Endometrium (tissue), 2 donors: ENCODE measurements around the gene BCAR1.
"Not testable (repeated sequence)": the region's sequence is repeated elsewhere in the genome, so short reads cannot be mapped to it uniquely, and the experiment has no call there.

Experiments used
- FAIRE-seq: peaks from 2 replicates; lab custom pipeline; 2012; peaks lifted over from hg19 to GRCh38; lab: Jason Lieb, UNC
- donor health status: control.
- donor health status: control.

Gene BCAR1

DNA sequence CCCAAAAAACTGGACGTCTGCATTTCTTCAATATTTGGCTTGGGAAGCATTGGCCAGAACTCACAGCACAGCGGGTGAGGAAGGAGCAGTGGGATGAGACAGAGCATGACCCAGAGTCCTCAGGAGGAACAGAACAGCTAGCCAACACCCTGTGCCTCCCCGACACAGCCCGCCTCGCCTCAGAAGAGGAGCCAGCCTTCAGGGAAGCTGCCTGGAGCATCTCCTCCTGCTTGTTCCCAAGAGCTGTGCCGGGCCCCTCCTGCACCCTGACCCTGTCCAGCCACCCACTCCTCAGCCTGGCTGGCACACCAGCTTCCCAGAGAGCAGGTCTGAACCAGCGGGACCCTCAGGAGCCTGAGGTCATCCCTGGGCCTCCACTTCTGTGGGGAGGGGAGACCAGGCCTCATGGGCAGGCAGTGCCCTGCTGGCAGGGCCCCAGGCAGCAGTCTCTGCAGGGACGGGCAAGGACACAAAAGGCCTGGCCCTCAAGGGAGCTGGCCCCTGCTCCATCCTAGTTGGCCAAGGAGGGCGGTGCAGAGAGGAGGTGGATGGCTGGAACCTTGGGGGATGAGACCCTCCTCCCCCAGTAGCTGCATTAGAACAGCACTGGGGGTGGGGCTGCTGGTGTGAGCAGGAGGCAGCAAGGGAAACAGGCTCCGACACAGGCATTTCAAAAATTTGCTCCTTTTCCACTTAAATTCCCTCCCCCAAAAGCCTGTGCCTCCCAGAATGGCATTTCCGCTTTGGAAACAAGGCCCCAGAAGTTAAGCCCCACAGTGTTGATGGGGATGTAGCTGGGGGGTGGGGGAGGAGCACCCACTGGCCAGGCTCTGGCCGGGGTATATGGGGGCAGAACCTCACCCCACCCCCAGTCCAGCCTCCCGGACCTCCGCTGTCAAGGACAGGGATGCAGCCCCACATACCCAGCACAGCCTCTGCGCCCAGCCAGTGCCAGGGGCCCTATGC is 1.8 kb upstream of the BCAR1 start:
- no peak for FAIRE-seq

DNA sequence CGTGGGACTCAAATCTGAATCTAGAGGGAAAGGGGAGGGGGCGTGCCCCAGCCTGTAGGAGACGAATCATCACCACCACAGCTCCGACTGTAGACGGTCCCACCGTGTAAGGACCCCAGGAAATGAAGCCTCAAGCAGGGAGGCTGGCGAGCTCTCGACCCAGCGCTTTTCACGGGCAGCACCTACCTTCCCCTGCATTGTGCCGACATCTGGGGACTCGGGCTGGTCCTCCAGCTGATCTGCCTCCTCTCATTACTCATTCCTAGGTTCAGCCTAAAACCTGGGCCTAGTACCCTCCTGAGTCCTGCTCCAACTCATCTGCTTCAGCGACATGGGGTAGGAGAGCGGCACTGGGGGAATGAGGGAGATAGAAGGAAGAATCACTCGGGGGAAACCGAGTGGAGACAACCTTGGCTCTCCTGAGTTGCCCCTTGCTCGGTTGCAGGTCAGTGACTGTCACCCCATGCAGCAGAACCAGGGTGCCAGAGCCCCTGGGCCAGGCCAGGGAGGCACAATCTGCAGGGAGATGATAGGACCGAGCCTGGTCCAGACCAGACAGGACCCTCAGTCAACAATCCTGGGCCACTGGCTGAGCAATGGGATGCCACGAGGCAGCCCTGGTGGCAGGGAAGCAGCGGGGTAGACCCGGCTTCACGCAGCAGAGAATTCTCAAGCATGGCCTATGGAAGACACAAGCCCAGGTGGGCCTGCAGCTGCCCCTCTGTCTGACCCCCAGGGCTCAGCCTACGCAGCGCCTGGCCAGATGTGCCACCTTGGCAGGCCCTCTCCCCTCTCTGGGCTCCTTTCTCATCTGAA is 833 bp upstream of the BCAR1 start:
- FAIRE-seq: no peak

DNA sequence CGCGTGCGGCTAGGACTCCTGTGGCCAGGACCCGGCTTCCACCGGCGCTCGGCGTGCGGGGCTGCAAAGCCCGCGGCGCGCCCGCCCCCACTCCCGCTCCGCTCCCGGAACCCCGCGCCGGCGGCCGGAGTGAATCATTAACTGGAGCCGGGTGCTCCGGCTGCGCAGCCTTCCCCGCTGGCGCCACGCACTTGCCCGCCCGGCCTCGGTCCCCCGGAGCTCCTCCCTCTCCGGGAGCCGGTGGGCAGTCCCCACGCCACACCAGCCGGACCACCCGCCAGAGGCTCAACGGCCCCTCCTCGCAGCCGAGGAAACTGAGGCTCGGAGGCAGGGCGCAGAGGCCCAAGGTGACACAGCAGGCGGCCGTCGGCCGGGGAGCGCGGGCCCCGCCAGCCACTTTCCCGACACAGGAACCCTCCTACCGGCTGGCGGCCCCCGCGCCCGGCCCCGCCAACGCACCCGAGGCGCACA is 580 bp downstream of the BCAR1 start:
- no peak for FAIRE-seq

DNA sequence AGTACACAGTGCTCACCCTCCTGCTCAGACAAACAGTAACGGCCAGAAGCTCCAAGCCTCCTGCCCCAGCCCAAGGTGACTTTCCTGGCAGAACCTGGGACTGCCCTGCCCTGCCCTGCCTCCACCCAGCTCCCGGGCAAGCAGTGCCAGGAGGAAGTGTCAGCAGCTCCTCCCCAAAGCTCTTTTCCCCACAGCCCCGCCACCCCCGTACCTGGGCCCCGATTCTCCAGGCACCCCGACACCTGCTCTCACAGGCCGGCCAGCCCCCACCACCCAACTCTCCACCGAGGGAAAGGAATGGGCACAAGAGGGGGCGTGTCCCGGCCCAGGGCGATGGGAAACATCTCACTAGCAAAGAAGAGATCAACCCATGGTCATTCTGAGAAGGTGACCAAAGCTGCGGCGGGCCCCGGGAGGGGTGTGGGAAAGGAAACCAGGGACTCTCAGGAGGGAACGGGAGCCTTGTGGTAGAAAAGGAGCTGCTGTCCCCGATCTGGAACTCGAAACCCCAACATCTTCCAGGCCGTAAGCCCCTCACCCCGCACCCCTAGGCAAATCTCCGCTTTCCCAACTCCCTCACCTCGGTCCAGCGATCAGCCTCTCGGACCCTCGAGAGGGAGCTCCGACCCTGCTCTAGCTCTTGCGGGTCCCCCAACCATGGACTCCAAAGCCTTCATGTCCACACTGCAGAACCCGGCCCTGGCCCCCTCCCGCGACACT is 1.2 kb downstream of the BCAR1 start:
- FAIRE-seq: no peak

DNA sequence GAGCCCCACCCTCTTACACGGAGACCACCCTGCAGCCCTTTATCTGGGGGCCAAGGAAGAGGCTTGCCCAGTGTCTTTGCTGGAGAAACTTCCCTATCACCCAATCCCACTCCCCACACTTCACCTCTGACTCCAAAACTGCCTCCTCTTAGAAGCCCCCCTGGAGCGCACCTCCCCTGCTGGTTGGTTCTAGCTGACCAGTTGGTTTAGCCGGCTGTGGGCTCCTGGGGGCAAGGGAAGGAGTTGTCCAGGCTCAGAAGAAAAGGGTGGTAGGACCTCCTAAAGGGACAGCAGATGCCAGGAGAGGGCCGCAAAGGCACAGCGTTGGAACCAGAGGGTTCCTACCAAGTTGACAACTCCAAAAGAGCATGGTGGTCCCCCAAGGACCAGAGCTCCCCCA is 2.0 kb downstream of the BCAR1 start:
- FAIRE-seq: no peak

DNA sequence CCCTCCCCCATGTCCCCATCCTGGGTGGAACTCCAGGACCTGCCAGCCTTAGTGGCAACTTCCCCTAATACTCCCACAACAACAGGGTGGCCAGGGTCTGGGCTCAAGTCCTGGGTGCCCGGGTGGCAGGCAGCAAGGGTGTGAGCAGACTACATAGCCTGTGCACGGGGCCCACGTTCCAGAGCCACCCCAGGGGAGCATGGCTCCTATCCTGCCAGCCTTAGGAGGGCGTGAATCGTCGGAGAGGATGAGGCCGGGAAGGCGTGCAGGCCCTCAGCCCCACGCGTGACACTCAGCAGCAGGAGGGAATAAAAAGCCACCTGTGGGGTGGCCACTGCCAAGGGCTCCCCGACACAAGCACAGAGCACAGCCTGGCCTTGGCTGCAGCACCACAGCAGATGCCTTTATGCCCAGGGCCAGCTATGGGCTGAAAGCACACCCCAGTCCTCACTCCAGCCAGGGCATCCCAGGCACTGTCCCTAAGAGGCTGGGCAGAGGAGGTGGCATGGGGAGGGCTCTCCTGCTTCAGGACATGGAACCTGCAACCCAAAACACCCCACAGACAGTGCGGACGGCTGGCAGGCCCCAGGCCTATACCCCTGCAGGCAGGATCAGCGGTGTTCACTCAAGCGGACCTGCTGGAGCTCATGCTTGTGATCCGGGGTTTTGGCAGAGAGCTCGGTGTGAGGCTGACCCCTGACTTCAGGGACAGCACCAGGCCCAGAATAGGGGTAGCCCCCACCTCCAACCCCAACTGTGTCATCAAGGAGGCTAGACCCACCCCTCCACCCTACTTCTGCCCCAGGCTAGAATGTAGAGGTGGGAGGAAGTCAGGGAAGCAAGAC is 2.7 kb downstream of the BCAR1 start:
- no peak for FAIRE-seq

DNA sequence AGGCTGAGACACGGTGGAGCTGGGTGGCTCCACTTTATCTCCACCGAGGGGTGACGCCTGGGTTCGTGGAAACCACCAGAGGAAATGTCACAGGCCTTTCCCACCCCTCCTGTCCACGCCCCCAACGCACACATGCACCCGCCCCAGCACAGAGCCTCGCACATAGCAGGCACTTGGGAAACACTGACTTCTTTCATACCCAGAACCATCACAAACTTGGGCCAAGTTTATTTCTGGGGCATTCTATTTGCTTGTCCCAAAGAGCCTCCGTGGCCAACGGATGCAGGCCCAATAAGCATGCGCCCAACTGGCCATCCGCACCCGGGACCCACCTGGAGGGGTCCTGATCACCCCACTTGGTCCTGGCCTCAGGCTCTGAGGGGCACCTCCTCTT is 3.3 kb downstream of the BCAR1 start:
- FAIRE-seq: no peak

DNA sequence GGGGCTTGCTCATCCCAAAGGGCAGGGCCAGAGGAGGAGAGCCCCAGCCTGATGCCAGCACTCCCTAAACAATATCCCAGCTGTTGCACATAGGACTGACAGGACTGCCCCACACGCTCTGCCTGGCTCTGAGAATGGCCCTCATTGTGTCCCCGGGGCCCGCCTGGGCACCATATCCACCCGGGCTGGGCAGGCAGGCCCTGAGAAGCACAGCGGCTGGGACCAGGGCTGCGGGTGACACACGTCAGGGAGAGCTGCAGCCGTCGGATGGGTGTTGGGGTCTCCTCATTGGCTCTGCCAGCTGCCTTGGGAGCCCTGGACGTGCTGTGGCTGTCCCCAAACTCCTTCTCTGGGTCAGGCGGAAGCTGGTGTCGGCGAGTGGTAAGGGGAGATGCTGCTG is 4.2 kb downstream of the BCAR1 start:
- FAIRE-seq: no peak

DNA sequence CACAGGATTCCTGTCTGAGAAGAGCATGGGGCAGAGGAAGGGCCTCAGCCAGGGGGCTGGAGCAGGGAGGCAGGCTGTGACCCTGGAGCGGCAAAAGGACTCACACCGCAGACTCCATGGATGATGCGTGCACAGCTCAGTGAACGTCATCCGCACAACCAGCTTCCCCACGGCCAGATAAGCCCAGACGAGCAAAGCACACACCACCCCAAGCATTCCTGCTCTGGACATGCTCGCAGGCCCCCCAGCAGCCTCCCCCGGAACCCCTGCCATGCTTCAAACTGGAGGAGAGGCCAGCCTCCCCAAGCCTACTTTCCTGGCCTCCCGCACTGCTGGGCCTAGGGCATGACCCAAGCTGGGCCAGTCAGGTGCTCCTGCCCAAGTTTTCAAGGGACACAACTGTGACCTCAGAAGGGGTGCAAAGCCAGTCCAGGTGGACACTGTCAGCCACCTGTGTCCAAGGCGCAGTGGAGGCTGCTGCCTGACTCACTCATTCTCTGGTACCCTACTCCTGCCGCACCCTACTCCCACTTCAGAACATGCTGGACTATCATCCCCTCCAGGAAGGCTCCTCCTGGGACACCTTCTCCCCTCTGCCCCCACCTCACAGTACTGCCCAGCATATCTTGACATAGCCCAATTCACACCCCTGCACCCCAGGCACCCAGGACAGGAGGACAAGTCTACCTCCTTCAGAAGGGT is 4.8 kb downstream of the BCAR1 start:
- no peak for FAIRE-seq

DNA sequence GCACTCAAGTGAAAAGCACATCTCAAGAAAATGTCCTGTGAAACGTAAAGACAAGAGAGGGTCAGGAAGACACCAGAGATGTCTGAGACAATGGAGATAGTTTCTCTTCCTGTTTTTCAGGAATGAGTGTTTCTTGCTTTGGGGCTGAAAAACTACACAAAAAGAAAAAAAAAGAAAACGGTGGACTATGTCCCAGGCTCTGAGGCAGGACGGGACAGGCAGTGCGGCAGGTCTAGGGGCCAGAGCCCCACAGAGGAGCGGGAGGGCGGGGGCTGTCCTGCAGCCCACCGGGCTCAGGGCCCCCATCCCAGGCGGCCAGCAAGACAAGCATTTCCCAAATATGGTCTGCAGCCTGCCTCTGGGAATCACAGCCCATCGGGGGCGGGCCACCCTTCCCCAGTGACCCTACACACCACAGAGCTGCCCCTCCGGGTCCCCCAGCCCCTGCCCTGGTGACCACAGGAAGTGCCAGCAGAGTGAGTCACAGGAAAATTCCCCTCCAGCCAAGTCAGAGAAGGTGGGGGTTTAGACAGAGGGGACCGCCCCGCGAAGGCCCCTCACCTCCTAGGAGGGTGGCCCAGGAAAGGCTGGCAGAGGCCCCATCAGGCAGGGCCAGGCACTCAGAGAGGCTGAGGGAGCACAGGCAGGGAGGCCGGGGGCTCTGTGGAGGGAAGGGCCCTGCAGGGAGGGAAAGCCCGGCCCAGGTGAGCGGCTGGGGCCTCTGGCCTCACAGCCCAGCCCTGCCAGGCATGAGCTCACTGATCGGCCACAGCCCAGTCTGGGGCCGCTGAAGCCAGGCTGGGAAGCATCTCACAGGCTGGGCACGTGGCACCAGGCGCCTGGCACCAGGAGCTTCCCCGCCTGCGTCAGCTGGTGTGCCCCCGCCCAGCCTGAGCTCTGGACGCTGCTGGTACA is 6.3 kb downstream of the BCAR1 start:
- no peak for FAIRE-seq

DNA sequence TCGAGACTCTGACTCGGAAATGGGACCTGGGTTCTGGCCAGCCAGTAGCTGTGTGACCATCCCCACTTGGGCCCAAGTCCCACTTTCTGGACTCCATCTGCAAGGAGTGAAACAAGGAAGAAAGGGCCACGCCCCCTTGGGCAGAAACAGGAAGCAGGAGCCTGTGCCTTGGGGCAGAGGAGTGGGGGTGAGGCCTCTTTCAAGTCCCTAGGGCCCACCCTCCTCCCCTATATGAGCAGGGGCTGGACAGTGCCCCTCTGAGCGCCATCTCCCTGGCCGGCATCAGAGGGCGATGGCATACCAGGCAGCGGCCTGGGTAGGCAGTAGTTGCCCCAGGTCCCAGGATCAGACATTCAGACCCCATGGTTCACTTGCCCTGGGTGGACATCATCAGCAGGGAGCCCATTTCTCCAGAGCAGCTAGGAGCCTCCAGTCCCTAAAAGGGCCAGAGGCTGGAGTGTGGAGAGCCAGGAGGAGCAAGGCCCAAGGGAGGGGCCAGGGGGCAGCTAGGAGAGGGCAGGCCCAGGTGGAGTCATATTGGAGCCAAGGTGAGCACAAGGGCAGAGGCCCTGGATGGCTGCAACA is 7.1 kb downstream of the BCAR1 start:
- FAIRE-seq: no peak

DNA sequence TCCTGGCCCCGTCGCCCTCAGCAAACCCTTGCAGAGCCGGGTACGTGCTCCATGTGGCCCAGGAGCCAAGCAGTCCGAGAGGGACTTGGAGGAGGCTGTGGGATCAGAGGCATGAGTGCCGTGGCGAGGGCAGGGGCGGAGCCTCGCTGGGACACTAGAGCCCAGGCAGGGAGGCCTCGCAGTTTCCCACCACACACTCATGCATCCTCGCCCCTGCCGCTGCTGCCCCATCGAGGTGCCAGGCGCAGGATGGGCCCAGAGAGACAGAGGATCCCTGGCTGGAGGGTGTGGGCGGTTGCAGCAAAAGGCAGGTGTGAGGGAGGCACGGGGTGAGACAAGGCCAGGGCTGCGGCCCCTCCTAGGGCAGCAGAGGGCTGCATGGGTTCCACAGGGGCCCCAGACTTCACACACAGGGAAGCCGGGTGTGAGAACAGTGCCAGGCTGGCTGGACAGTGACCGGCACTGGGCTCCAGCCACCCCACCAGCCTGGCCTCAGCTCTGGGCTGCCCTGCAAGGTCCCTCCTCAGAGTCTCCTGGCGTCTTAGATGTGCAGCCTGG is 7.7 kb downstream of the BCAR1 start:
- FAIRE-seq: no peak

DNA sequence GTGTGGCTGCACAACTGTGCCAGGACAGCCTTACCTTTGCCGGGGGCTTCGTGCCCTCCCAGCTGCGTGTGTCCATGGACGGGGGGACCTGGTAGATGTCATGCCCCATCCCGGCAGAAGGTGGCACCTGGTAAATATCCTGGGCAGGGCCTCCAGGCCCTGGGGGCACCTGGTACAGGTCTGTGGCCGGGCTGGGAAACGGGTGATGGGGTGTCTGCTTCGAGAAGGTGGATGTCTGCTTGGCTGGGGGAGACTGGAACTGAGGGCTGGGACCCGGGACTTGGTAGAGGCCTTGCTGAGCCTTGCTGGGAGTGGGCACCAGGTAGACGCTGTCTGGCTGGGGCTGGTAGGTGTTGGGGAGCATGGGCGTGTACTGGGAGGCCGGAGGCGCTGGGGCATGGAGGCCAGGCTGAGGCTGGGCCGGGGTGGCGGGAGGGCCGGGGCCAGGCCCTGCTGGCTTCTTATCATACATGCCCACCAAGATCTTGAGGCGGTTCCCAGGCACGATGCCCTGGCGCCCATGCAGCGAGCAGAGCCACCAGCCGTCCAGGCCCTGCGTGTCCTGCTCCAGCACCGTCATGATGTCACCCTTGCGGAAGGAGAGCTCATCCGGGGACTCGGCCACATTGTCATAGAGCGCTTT is 8.9 kb downstream of the BCAR1 start:
- FAIRE-seq: not testable (repeated sequence)

DNA sequence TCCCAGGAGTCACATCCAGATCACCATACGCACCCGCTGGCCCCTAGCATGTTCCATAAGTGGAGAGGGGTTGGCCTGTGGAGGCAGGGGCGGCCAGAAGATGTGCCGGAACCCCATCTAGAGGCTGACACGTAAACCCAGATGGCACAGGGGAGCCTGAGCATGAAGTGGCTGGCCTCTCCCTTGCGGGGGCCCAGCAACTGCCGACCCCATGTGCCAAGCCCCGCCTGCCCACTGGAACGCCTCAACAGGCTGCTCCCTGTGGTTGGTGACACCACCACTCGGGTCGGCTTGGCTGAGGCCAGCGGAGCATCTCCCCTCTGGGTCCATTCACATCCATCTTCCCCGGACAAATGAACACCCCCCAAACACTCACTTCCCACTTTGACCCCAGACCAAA is 9.5 kb downstream of the BCAR1 start:
- no peak for FAIRE-seq

DNA sequence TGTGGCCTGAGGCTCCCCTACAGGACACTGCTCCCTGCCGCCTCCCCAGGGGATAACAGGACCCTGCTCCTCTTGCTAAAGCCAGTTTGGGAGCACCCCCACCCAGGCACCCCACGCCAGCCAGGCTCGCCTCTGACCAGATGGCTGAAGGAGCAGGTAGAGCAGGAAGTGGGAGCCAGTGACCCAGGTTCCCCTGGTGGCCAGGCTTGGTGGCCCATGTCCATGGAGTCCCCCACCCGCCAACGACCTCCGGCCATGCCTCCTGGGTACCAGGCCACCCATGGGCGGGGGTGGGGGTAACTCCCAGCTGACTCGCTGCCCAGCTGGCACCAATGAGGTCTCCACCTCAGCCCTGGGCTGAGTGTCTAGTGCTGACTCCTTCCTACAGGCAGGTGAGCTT is 10.0 kb downstream of the BCAR1 start:
- FAIRE-seq: no peak

DNA sequence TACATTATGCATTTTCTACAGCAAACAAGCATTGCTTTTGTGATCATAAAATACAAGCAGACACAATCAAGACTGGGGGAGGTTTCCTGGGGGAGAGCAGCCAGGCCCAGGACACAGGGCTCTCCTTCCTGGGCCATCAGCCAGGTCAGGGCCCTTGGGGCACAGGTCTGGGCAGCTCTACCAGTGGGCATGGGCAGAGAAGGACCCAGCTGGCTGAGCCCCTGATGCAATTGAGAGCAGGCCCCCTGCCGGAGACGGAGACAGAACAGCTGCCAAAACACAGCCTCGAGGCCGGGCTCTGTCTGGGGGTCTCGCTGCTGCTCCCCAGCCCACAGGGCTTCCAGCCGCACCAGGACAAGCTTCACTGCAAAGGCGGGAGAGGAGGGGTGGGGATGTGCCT is 10.8 kb downstream of the BCAR1 start:
- FAIRE-seq: not testable (repeated sequence)

DNA sequence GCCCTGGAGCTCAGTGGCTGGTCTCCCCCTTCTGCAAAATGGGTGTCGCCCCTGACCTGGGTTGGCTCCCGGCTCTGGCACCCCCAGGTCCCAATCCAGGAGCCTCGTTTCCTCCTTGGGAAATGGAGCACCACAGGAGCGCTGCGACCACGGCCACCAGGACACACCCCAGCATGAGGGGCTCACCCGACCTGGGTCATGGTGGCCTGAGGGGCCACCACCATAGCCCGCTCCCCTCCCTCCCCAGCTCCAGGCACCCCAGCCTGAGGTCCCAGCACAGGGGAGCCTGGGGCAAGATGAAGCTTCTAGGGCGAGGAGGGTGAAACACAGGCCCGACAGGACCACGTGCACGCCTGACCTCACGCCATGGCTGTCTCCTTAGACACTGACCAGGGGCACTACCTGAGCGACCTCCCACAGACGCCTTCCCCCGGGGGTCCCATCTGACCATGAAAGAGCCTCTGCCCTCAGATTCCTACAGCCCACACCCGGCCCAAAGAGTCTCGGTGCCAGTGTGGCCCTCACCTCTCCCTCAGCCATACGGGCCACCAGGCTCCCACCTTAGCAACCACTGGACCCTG is 11.8 kb downstream of the BCAR1 start:
- FAIRE-seq: no peak

DNA sequence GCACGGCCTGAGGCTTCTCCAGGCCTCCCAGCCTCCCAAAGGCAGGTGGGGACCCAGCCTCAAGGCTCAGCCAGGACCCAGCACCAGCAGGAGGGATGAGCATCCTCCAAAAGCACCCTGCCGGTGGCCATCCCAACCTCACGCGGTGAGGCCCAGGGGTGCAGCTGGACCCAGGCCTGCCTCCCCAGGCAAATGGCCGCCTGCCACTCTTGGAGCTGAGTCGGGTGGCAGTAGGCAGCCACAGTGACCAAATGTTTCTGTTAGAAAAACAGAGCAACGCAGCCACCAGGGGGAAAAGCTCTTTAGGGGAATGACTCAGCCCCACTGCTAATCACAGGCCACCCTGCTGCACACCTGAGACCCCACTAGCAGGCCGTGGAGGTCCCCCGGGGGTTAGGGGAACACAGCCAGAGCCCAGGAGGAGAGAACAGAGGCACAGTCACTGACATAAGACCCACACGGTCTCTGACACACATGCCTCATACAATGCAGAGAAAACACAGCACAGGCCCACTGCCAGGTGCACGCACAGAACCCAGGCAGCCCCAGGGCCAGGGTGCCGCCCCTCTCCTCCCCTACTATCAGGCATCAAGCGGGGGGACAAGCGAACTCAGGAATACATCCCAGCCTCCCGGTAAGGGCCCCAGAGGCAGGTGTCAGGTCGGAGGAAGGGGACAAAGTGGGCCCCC is 12.4 kb downstream of the BCAR1 start:
- no peak for FAIRE-seq
